HG03280 (cell line): Measurements from ENCODE around the gene VEZF1.

Source experiments
- ATAC-seq: cut with Tn5 transposase; IDR thresholded peaks from one replicate; pipeline ENCODE4 v1.9.1; 2021; ENCODE audit warnings: mild to moderate bottlenecking, moderate library complexity; ENCODE audit not compliant: unreplicated experiment

The VEZF1 gene

GRCh38 chr17:57953219-57953618 is 34.8 kb downstream of the VEZF1 start:
- ATAC-seq: no peak

- no peak for ATAC-seq
These were observed 38.4 kb downstream of the VEZF1 start for GRCh38 chr17:57949649-57950048.

- no peak for ATAC-seq
These were observed 39.3 kb downstream of the VEZF1 start for GRCh38 chr17:57948555-57949420.

- ATAC-seq: no peak
These were observed 39.9 kb downstream of the VEZF1 start for GRCh38 chr17:57948169-57948554.

- no peak for ATAC-seq
These were observed 40.7 kb downstream of the VEZF1 start for GRCh38 chr17:57947369-57947768.

- ATAC-seq: peak; percentile 77
These were observed 41.2 kb downstream of the VEZF1 start for GRCh38 chr17:57946798-57947358.

GRCh38 chr17:57945996-57946797 is 41.9 kb downstream of the VEZF1 start:
- no peak for ATAC-seq

GRCh38 chr17:57944908-57945307 is 43.1 kb downstream of the VEZF1 start:
- ATAC-seq: no peak

- ATAC-seq: no peak
These were observed 44.4 kb downstream of the VEZF1 start for GRCh38 chr17:57943645-57944044.

- ATAC-seq: no peak
These were observed 44.9 kb downstream of the VEZF1 start for GRCh38 chr17:57943140-57943539.

GRCh38 chr17:57941384-57942370 is 46.4 kb downstream of the VEZF1 start:
- ATAC-seq: no peak

- no peak for ATAC-seq
These were observed 47.3 kb downstream of the VEZF1 start for GRCh38 chr17:57940653-57941329.

- no peak for ATAC-seq
These were observed 47.8 kb downstream of the VEZF1 start for GRCh38 chr17:57940231-57940630.

- ATAC-seq: peak; percentile 70
These were observed 48.3 kb downstream of the VEZF1 start for GRCh38 chr17:57939797-57940196.

GRCh38 chr17:57938061-57938502 is 50.0 kb downstream of the VEZF1 start:
- ATAC-seq: no peak

GRCh38 chr17:57937492-57937891 is 50.6 kb downstream of the VEZF1 start:
- ATAC-seq: no peak

- no peak for ATAC-seq
These were observed 51.9 kb downstream of the VEZF1 start for GRCh38 chr17:57935833-57936807.

- no peak for ATAC-seq
These were observed 56.4 kb downstream of the VEZF1 start for GRCh38 chr17:57931488-57932137.
